Thyroid gland (tissue), 4 donors: ENCODE measurements around the gene NRXN2. TPM values are rescaled to one million over a fixed set of nuclear protein-coding genes. Genes with fewer than 3 reads are reported as not detected.

Experiments used
- DNase-seq, 2 donors: peaks; one replicate each; pipeline ENCODE4 v3.0.0-alpha.2; 2019
- H3K27ac ChIP-seq, 3 donors: fragments of 200-600 bp; sonication (generic); 1 replicate in 2 of 3; 2 replicates in 1 of 3; pipeline ENCODE4 v1.5.1; 2016 to 2019; ENCODE audit warnings: mild to moderate bottlenecking in 1 of 3, moderate library complexity in 1 of 3
- H3K27me3 ChIP-seq: fragments of 200-600 bp; sonication (generic); one replicate; pipeline ENCODE4 v1.5.1; 2019
- H3K36me3 ChIP-seq, 2 donors: fragments of 200-600 bp; sonication (generic); one replicate each; pipeline ENCODE4 v1.5.1; 2016 to 2019
- H3K4me1 ChIP-seq, 2 donors: fragments of 200-600 bp; sonication (generic); one replicate each; pipeline ENCODE4 v1.5.1; 2017 to 2019
- H3K4me3 ChIP-seq, 3 donors: fragments of 200-600 bp; sonication (generic); replicated peaks in 1 of 3; 1 replicate in 2 of 3; 2 replicates in 1 of 3; pipeline ENCODE4 v1.5.1; 2016; ENCODE audit warnings: mild to moderate bottlenecking in 1 of 3
- H3K9me3 ChIP-seq: fragments of 200-600 bp; sonication (generic); one replicate; pipeline ENCODE4 v1.5.1; 2017
- POLR2A ChIP-seq, 2 donors: fragments of 450-650 bp; IDR thresholded peaks; one replicate each; pipeline ENCODE4 v1.6.1; 2017; ENCODE audit warnings: antibody characterized with exemption in 2 of 2, mild to moderate bottlenecking in 2 of 2, moderate library complexity in 1 of 2
- WGBS, 2 donors: methylation state at CpG; one replicate each; pipeline ENCODE4 v1.1.5; 2017; 5-methylcytosine and 5-hydroxymethylcytosine counted together
- intact Hi-C: fragments of 100-400 bp; cut with DNase I; formaldehyde crosslinking; loops from one replicate; pipeline ENCODE4 v1.15.1; 2023
- total RNA-seq, 4 donors: library from RNA; depleted of rRNA; stranded (reverse); fragments of >200 nt; gene quantifications; one replicate each; pipeline ENCODE4 v1.2.3, GENCODE V29; 2016
- TF ChIP-seq, protein P1 (sequence below), 6 experiments: fragments of 200-600 bp in 3 of 6; fragments of 450-650 bp in 3 of 6; sonication (generic) in 3 of 6; IDR thresholded peaks; one replicate each; pipeline ENCODE4 v1.5.1; 2016 to 2019; ENCODE audit warnings: antibody characterized with exemption in 6 of 6, mild to moderate bottlenecking in 2 of 6, inconsistent platforms in 1 of 6, moderate library complexity in 1 of 6

NRXN2 gene
- total RNA-seq, 4 donors from 2014 or later = 2.0 to 12.3 (median 4.8) TPM

DNA sequence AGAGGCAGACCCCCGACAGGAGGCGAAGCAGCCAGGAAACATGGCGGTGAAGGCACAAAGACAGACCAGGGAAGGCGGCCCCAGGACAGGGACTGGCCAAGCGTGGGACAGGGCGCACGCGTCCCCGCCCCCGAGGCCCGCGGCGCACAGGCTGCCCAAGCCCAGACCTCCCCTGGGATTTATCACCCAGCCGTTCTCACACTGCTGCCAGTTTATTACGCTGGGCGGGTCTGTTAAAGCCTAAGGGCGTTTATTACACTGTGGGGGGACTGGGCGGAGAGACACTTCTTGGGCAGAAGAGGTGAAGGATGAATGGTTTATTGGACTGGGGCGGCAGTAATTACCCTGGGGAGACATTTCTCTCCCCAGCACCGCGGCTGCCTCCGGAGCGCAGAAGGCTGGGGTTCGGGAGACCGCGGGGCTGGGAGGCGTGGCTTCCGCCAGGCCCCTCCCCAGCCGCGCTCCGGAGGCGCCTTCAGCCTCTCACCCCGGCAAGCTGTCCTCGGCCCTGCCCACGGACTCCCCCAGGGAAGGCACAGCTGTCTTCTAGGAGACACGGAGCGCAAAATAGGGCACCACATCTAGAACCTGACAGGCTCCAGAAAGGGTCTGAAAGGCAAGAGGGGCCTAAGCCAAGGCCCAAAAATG, 84.9 kb downstream of the NRXN2 start:
- H3K4me3 ChIP-seq = peak overlapping the region in 1 of 3 donors; percentile 13
- DNase-seq = peak; percentile 58 to 67
- WGBS, 2 donors = 17 to 37% methylated on average over 6 to 31 of the region's 37 CpGs
- H3K27me3 ChIP-seq = peaks cover 4% of the 10 kb centered on the region
- peaks cover 0 to 14% of the 10 kb centered on the region in 2 donors for H3K4me1 ChIP-seq
- H3K27ac ChIP-seq = no peak overlapping the region
- no peaks in the 10 kb centered on the region for H3K36me3 ChIP-seq
- no peaks in the 10 kb centered on the region for H3K9me3 ChIP-seq
- intact Hi-C loops = no loop called here
- TF ChIP-seq, protein P1, sequence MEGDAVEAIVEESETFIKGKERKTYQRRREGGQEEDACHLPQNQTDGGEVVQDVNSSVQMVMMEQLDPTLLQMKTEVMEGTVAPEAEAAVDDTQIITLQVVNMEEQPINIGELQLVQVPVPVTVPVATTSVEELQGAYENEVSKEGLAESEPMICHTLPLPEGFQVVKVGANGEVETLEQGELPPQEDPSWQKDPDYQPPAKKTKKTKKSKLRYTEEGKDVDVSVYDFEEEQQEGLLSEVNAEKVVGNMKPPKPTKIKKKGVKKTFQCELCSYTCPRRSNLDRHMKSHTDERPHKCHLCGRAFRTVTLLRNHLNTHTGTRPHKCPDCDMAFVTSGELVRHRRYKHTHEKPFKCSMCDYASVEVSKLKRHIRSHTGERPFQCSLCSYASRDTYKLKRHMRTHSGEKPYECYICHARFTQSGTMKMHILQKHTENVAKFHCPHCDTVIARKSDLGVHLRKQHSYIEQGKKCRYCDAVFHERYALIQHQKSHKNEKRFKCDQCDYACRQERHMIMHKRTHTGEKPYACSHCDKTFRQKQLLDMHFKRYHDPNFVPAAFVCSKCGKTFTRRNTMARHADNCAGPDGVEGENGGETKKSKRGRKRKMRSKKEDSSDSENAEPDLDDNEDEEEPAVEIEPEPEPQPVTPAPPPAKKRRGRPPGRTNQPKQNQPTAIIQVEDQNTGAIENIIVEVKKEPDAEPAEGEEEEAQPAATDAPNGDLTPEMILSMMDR (IDR thresholded peaks at IDR 0.05) = no peak
- TF ChIP-seq POLR2A (IDR thresholded peaks at IDR 0.05) = no peak

GRCh38 chr11:64637334-64638017, 85.5 kb downstream of the NRXN2 start:
- 57 to 66% methylated on average over 8 to 10 of the region's 15 CpGs for WGBS, 2 donors
- Histone ChIP-seq H3K27ac (no peak overlapping the region), H3K27me3 (no peaks in the 10 kb centered on the region), H3K9me3 (no peaks in the 10 kb centered on the region), H3K4me3 (no peak overlapping the region), H3K4me1 (peaks cover 0 to 9% of the 10 kb centered on the region in 2 donors), H3K36me3 (no peaks in the 10 kb centered on the region)
- intact Hi-C loops = no loop called here
- DNase-seq = no peak
- TF ChIP-seq POLR2A (IDR thresholded peaks at IDR 0.05) = no peak

- intact Hi-C loops = no loop called here
- Histone ChIP-seq H3K36me3 (no peaks in the 10 kb centered on the region), H3K9me3 (no peaks in the 10 kb centered on the region), H3K4me1 (peaks cover 0 to 9% of the 10 kb centered on the region in 2 donors), H3K4me3 (no peak overlapping the region), H3K27me3 (no peaks in the 10 kb centered on the region), H3K27ac (no peak overlapping the region)
- TF ChIP-seq, protein P1 (IDR thresholded peaks at IDR 0.05) = no peak
- no peak for TF ChIP-seq POLR2A (IDR thresholded peaks at IDR 0.05)
- DNase-seq = no peak
- WGBS, 2 donors = 89 to 92% methylated on average over 7 of the region's 7 CpGs
Observed at GRCh38 chr11:64633555-64634159, 89.3 kb downstream of the NRXN2 start.

DNA sequence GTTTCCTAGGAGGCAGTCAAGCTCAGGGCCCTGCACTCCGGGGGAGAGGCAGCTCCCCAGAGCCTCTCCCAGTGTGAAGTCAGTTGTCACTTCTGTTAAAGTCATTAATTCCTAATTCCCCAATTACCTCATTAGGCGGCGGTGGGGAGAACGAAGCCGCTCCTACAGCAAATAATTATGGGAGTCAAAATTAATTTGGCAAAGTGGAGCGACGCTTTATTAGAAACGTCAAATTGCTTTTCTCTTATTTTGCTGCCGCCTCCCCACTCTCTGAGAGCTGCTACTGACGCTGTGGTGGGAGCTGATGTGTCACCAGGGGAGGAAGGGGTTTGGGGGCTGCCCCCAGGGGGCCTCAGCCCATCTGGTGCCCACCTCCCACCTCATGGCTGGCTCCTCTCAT, 90.3 kb downstream of the NRXN2 start:
- intact Hi-C loops = no loop called here
- no peak overlapping the region for H3K27ac ChIP-seq
- H3K4me3 ChIP-seq = no peak overlapping the region
- TF ChIP-seq, protein P1 (IDR thresholded peaks at IDR 0.05) = no peak
- no peak for TF ChIP-seq POLR2A (IDR thresholded peaks at IDR 0.05)
- 87 to 93% methylated on average over 10 of the region's 10 CpGs for whole genome bisulfite sequencing, 2 donors
- no peaks in the 10 kb centered on the region for H3K27me3 ChIP-seq
- H3K9me3 ChIP-seq = no peaks in the 10 kb centered on the region
- no peak for DNase-seq
- H3K36me3 ChIP-seq = no peaks in the 10 kb centered on the region
- peaks cover 2 to 3% of the 10 kb centered on the region in 2 donors for H3K4me1 ChIP-seq

DNA sequence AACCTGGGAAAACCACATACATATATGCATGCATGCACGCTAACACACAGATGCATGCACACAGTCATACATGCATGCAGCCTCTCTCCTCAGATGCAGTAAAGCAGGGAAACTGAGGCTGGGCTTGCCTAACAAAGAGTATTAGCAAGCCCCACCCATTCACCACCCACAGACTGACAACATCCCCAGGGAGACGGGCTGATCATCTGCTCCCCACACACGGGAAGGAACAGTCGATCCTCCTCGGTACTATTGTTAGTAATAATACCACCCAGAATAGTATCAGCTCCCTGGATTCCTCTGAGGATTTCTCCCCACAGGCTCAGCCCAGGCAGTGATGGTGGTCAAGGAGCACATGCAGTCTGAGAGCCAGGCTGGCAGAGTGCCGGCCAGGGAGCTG, 90.8 kb downstream of the NRXN2 start:
- peaks cover 4 to 5% of the 10 kb centered on the region in 2 donors for H3K4me1 ChIP-seq
- no peaks in the 10 kb centered on the region for H3K27me3 ChIP-seq
- no peaks in the 10 kb centered on the region for H3K9me3 ChIP-seq
- intact Hi-C loops = no loop called here
- H3K36me3 ChIP-seq = no peaks in the 10 kb centered on the region
- H3K27ac ChIP-seq = no peak overlapping the region
- no peak overlapping the region for H3K4me3 ChIP-seq
- TF ChIP-seq POLR2A (IDR thresholded peaks at IDR 0.05) = no peak
- TF ChIP-seq, protein P1 (IDR thresholded peaks at IDR 0.05) = no peak
- no peak for DNase-seq
- WGBS, 2 donors = 71 to 86% methylated on average over 6 of the region's 6 CpGs
